GM12878 (cell line): ENCODE measurements around the gene CNTN4. TPM values are rescaled to one million over a fixed set of nuclear protein-coding genes. Genes with fewer than 3 reads are reported as not detected.

Experiments
- ATAC-seq: fragments of 200-7000 bp; cut with Tn5 transposase; 3 replicates; pipeline ENCODE4 v1.9.1; 2020; ENCODE audit warnings: mild to moderate bottlenecking, moderate library complexity
- BruUV-seq: library from RNA; stranded (reverse); fragments of 400-500 nt; replicated peaks from 2 replicates; lab custom pipeline; 2021; lab: Mats Ljungman, UMichigan
- CTCF ChIA-PET: fragments of 300-600 bp; sonication (Branson Sonifier 250); formaldehyde crosslinking; extraction: SDS; loops from one replicate; lab custom pipeline; 2021; ENCODE audit warnings: inconsistent platforms; lab: Yijun Ruan, JAX
- POLR2A ChIA-PET: fragments of 350-600 bp; formaldehyde crosslinking; extraction: SDS; loops from one replicate; lab custom pipeline; 2021; ENCODE audit warnings: inconsistent platforms; lab: Charles Lee
- RAD21 ChIA-PET: fragments of 300-600 bp; sonication (Branson Sonifier 250); formaldehyde crosslinking; loops from one replicate; lab custom pipeline; 2023; ENCODE audit warnings: antibody characterized with exemption; ENCODE audit not compliant: unreplicated experiment; lab: Charles Lee
- SMC1A ChIA-PET: fragments of 300-600 bp; sonication (Branson Sonifier 250); formaldehyde crosslinking; loops from one replicate; lab custom pipeline; 2023; ENCODE audit not compliant: unreplicated experiment, uncharacterized antibody; lab: Charles Lee
- DNase-seq: peaks from one replicate; pipeline ENCODE4 v3.0.0-alpha.2; 2011; ENCODE audit warnings: low read depth, low spot score
- FAIRE-seq: peaks from 3 replicates; lab custom pipeline; 2011; peaks lifted over from hg19 to GRCh38; lab: Jason Lieb, UNC
- H2AFZ ChIP-seq: 2 replicates; pipeline ENCODE4 v1.6.0; 2011; ENCODE audit warnings: low read depth, low read length, control low read depth; ENCODE audit not compliant: control insufficient read depth
- H3K27ac ChIP-seq: 2 replicates; pipeline ENCODE4 v1.5.1; 2011; ENCODE audit warnings: control low read depth; ENCODE audit not compliant: control insufficient read depth, insufficient read depth
- H3K27me3 ChIP-seq, 2 experiments: replicated peaks in 1 of 2; 2 replicates each; pipeline versions ENCODE4 v1.6.0 to v1.6.1; 2011; ENCODE audit warnings: low read length in 1 of 2; ENCODE audit not compliant: control insufficient read depth in 2 of 2, insufficient read depth in 2 of 2
- H3K36me3 ChIP-seq, 2 experiments: 2 replicates each; pipeline ENCODE4 v1.5.1; 2011; ENCODE audit warnings: low read length in 1 of 2; ENCODE audit not compliant: control insufficient read depth in 2 of 2, insufficient read depth in 2 of 2
- H3K4me1 ChIP-seq: 2 replicates; pipeline ENCODE4 v1.6.1; 2011; ENCODE audit warnings: mild to moderate bottlenecking, low read length, moderate library complexity, mixed read lengths; ENCODE audit not compliant: control insufficient read depth, insufficient read depth
- H3K4me2 ChIP-seq: 2 replicates; pipeline ENCODE4 v1.6.0; 2011; ENCODE audit warnings: control low read depth; ENCODE audit not compliant: control insufficient read depth, insufficient read depth
- H3K4me3 ChIP-seq: fragments of 200-600 bp; sonication (generic); 2 replicates; pipeline ENCODE4 v1.5.1; 2016
- H3K79me2 ChIP-seq: 2 replicates; pipeline ENCODE4 v1.6.0; 2011; ENCODE audit warnings: low read length; ENCODE audit not compliant: control insufficient read depth, insufficient read depth
- H3K9ac ChIP-seq: 2 replicates; pipeline ENCODE4 v1.8.0; 2011; ENCODE audit warnings: low read length, control low read depth, mixed read lengths; ENCODE audit not compliant: control insufficient read depth, insufficient read depth
- H3K9me3 ChIP-seq: replicated peaks from 3 replicates; pipeline ENCODE4 v1.5.1; 2011; ENCODE audit warnings: mild to moderate bottlenecking, low read length; ENCODE audit not compliant: control insufficient read depth, insufficient read depth
- H4K20me1 ChIP-seq: 2 replicates; pipeline ENCODE4 v1.6.0; 2011; ENCODE audit not compliant: control insufficient read depth, insufficient read depth
- BHLHE40 ChIP-seq, 2 experiments: fragments of 450-650 bp in 1 of 2; IDR thresholded peaks; 2 replicates each; pipeline ENCODE4 v1.6.1; 2011 to 2017; ENCODE audit warnings: low read depth in 2 of 2, borderline replicate concordance in 1 of 2, improper control_type of control experiment in 1 of 2, low read length in 1 of 2, mild to moderate bottlenecking in 1 of 2
- SP1 ChIP-seq: IDR thresholded peaks from one replicate; pipeline ENCODE4 v1.6.1; 2011; ENCODE audit warnings: low read depth, low read length
- WGBS: methylation state at CpG from one replicate; pipeline ENCODE4 v1.1.6; 2016; ENCODE audit warnings: low lambda C conversion rate; ENCODE audit not compliant: insufficient replicate concordance, insufficient coverage; ENCODE audit errors: missing lambda C conversion rate; 5-methylcytosine and 5-hydroxymethylcytosine counted together
- in situ Hi-C: fragments of 300-500 bp; cut with MboI; formaldehyde crosslinking; loops from 9 replicates; pipeline ENCODE4 v1.14.3; 2018; ENCODE audit warnings: mixed read lengths
- intact Hi-C: fragments of 100-400 bp; cut with micrococcal nuclease; formaldehyde crosslinking; loops from one replicate; pipeline ENCODE4 v1.14.2; 2022; ENCODE audit not compliant: unreplicated experiment
- polyA plus RNA-seq, 11 experiments: library from polyadenylated mRNA; depleted of rRNA in 4 of 11; unstranded in 6 of 11; stranded (reverse) in 5 of 11; fragments of >200 nt; fragmentation: Nextera tagmentation in 4 of 11; fragmentation: Illumina TruSeq in 1 of 11; extraction: Ambion mirVana in 4 of 11; extraction: Trizol in 1 of 11; gene quantifications; 1 replicate in 1 of 11; 2 replicates in 10 of 11; pipeline versions ENCODE4 v1.2.1 to v1.2.3, GENCODE V29; 2011 to 2016; ENCODE audit warnings: inconsistent platforms in 2 of 11, missing spikeins in 2 of 11, low read depth in 1 of 11
- total RNA-seq, 4 experiments: library from RNA; depleted of rRNA in 3 of 4; stranded (reverse); fragments of >200 nt in 3 of 4; fragmentation: Illumina TruSeq in 1 of 4; extraction: Trizol in 1 of 4; gene quantifications; 2 replicates each; pipeline versions ENCODE4 v1.2.1 to v1.2.3, GENCODE V29; 2013 to 2021
- TF ChIP-seq, protein P1 (sequence below): fragments of 450-650 bp; IDR thresholded peaks from 2 replicates; pipeline ENCODE4 v1.6.1; 2016; ENCODE audit warnings: mild to moderate bottlenecking, moderate library complexity, borderline replicate concordance

The CNTN4 gene
- total and polyA plus RNA-seq, 10 of the 15 experiments (the other 5 are each of a cell fraction or from before 2014, with no cell fraction given) = 0.05 to 0.43 (median 0.15) TPM; not detected in 1

DNA sequence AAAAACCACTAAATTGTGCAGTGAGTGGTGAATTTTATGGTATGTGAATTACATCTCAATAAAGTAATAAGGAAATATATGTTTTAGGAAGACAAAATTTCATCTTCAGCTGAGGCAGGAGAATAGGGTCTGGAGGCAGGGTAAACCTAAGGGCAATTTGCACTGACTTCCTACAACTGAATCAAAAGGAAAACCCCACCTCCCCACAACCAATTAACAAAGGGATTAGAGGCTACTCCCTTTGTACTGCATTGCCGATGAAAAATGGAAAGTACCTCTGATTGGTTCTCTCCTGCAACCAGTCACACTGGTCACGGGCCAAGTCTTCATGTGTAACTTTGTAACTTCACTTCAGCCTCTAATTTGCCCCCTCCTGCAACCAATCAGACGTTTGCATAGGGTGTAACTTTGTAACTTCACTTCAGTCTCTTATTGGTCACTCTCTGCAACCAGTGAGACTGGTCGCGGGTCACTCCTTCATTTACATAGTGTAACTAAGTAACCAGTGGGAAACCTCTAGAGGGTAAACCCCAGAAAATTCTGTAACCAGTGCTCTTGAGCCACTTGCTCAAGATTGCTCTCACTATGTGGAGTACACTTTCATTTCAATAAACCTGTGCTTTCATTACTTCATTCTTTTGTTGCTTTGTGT lies 244.5 kb downstream of the CNTN4 start:
- Histone ChIP-seq H3K79me2 (no peaks in the 10 kb centered on the region), H3K4me1 (no peaks in the 10 kb centered on the region), H3K27ac (no peak overlapping the region), H3K9ac (no peak overlapping the region), H3K27me3 (no peaks in the 10 kb centered on the region), H3K4me3 (no peak overlapping the region), H2AFZ (no peak overlapping the region), H3K9me3 (no peaks in the 10 kb centered on the region; the same call in 2 of the 3 replicates), H3K4me2 (no peak overlapping the region), H3K36me3 (no peaks in the 10 kb centered on the region), H4K20me1 (no peaks in the 10 kb centered on the region)
- in situ Hi-C loops (no loop called here), intact Hi-C loops (no loop called here)
- RAD21 ChIA-PET = no interaction called here
- DNase-seq (no peak), ATAC-seq (peak; percentile 92), FAIRE-seq (no peak)
- CTCF ChIA-PET = no interaction called here
- no TSS peak for BruUV-seq
- 78% methylated on average over 5 of the region's 5 CpGs for WGBS
- TF ChIP-seq, protein P1, sequence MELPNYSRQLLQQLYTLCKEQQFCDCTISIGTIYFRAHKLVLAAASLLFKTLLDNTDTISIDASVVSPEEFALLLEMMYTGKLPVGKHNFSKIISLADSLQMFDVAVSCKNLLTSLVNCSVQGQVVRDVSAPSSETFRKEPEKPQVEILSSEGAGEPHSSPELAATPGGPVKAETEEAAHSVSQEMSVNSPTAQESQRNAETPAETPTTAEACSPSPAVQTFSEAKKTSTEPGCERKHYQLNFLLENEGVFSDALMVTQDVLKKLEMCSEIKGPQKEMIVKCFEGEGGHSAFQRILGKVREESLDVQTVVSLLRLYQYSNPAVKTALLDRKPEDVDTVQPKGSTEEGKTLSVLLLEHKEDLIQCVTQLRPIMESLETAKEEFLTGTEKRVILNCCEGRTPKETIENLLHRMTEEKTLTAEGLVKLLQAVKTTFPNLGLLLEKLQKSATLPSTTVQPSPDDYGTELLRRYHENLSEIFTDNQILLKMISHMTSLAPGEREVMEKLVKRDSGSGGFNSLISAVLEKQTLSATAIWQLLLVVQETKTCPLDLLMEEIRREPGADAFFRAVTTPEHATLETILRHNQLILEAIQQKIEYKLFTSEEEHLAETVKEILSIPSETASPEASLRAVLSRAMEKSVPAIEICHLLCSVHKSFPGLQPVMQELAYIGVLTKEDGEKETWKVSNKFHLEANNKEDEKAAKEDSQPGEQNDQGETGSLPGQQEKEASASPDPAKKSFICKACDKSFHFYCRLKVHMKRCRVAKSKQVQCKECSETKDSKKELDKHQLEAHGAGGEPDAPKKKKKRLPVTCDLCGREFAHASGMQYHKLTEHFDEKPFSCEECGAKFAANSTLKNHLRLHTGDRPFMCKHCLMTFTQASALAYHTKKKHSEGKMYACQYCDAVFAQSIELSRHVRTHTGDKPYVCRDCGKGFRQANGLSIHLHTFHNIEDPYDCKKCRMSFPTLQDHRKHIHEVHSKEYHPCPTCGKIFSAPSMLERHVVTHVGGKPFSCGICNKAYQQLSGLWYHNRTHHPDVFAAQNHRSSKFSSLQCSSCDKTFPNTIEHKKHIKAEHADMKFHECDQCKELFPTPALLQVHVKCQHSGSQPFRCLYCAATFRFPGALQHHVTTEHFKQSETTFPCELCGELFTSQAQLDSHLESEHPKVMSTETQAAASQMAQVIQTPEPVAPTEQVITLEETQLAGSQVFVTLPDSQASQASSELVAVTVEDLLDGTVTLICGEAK = no peak
- TF ChIP-seq BHLHE40 (IDR thresholded peaks at IDR 0.05; ENCODE audit: borderline replicate concordance in 1 of 2, low read depth in 2 of 2, low read length in 1 of 2) = peak in 1 of 2 experiments; percentile 59; a peak in 1 of 4 replicates
- TF ChIP-seq SP1 = no peak
- SMC1A ChIA-PET = interaction anchor here (0.7 kb wide), 1 partner anchor 51 kb away, joined by 3 read pairs; no protein-coding TSS in a partner anchor
- POLR2A ChIA-PET = no interaction called here
